NCI-H1092 (cell line): Measurements from ENCODE around the gene TANC1.

Source experiments
- DNase-seq: peaks from one replicate; lab custom pipeline; 2025; lab: John Stamatoyannopoulos, UW

TANC1 gene

DNA sequence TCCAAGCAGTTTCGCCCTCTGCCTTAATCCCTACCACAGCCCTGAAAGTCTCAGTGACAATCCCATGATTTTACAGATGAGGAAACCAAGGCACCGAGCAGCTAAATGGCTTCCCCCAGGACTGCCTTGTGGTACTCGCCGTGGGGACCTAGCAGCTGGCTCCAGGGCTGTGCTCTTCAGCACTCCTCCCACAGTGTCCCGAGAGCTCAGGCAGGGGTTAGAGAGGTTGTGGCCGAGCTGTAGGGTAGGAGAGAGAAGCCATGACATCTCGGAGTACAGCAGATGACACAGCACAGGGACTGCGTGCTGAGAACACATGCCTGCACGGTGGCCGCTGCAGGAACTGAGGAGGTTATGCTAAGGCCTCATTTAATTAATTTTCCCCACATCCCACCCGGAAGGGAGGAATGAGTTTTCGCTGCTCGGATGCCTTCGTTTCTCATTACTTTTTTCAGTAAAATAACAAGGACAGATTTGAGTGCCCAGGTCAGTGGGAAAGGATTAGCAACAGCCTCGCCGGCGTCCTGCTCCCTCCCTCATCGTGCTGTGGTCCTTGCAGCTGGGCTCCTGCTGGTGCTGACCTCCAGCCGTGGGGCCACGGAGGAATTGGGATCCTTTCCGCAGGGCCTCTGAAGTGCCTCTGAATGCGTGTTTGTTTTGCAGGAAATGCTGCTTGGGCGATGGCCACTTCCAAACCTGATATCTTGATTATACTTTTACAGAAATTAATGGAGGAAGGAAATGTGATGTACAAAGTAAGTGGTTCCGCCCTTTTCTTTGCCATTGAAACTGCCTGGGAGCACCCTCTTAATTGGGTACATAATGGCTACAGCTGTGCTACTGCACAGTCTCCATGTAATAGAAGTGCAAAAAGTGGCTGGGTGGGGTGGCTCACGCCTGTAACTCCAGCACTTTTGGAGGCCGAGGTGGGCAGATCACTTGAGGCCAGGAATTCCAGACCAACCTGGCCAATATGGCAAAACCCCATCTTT is 256.9 kb downstream of the TANC1 start:
- peak; percentile 37 for DNase-seq

- DNase-seq, result no peak
Measured at GRCh38 chr2:159226059-159226461, 257.6 kb downstream of the TANC1 start.

- DNase-seq, result peak; percentile 5
Measured at GRCh38 chr2:159226608-159227385, 258.4 kb downstream of the TANC1 start.

- no peak for DNase-seq
Measured at GRCh38 chr2:159227467-159227866, 259.0 kb downstream of the TANC1 start.

GRCh38 chr2:159228081-159228581 is 259.7 kb downstream of the TANC1 start:
- DNase-seq, result no peak

- DNase-seq, result no peak
Measured at GRCh38 chr2:159229476-159230144, 261.2 kb downstream of the TANC1 start.

GRCh38 chr2:159230145-159230877 is 261.9 kb downstream of the TANC1 start:
- no peak for DNase-seq

GRCh38 chr2:159232456-159233170 is 264.2 kb downstream of the TANC1 start:
- no peak for DNase-seq

DNA sequence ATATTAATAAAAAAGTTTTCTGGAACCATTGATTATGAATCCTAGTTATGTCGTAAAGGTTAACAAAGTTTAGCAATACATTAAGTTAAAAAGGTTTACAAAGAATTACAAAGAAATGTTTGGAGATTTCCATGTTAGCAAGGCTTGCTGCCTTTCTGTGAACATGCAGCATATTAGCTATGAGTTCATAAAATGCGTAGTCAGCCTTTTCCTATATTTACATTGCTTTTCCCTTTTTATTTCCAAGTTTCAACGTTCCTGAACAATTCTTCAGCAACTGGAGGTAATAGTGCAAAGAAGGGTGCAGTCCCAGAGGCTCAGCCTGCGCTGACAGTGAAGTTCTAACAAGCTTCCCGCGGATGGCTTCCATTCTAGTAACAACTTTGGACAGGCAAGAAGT is 266.4 kb downstream of the TANC1 start:
- no peak for DNase-seq

- DNase-seq, result no peak
Measured at GRCh38 chr2:159243529-159243928, 275.1 kb downstream of the TANC1 start.

GRCh38 chr2:159246325-159246988 is 278.0 kb downstream of the TANC1 start:
- DNase-seq, result no peak

DNA sequence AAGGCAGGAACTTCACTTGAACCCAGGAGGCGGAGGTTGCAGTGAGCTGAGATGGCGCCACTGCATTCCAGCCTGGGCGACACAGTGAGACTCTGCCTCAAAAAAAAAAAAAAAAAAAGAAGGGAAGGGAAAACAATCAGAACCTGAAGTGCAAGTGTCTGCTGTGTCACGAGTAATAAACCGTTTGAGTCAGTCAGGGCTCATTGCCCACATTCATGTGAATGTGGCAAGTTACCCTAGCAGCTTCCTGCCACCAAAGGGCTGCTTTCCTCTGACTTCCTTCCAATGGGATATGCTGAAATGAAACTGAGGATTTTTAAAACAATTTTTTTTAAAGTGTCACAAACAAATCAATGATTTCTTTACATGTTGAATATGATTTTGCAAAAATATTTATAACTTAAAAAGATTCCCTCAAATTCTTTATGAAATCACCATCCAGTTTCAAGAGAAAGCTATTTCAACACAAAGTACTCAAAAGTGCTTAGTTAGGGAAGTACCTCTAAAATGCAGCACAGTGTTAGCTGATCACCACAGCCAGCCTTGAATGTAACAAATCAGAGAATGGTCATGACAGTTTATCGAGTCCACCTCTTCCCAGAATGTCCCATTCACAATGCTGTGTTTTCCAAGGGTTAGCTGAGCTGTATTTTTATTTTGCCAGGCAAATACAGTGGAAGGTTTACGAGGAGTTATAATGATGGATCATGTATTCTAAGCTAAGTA is 281.7 kb downstream of the TANC1 start:
- DNase-seq, result peak; percentile 10

GRCh38 chr2:159251296-159252173 is 283.1 kb downstream of the TANC1 start:
- no peak for DNase-seq

GRCh38 chr2:159252905-159253304 is 284.5 kb downstream of the TANC1 start:
- DNase-seq, result no peak

DNA sequence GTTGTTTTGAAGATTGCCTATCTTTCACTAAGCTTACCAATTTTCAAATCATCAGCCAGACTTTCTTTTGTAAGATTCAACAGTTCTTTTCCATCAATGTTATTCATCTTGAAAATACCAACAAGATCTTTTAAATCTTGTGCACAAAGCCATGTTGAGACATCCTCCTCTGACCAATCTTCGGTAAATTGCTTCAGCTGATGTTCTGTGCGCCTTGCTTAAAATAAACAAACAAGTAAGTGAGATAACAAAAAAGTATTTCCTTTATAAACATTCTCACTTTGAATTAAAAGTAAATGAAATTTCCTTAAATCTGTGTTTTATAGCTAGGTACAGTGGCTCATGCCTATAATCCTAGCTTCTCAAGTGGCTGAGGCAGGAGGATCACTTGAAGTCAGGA is 287.7 kb downstream of the TANC1 start:
- DNase-seq, result no peak

- no peak for DNase-seq
Measured at GRCh38 chr2:159262226-159262625, 293.8 kb downstream of the TANC1 start.

- DNase-seq, result no peak
Measured at GRCh38 chr2:159262904-159263303, 294.5 kb downstream of the TANC1 start.

GRCh38 chr2:159265171-159265576 is 296.7 kb downstream of the TANC1 start:
- no peak for DNase-seq

GRCh38 chr2:159266554-159266953 is 298.1 kb downstream of the TANC1 start:
- DNase-seq, result no peak
